Pancreas (tissue), 10 donors: Measurements from ENCODE around the gene RIMS1. TPM values are rescaled to one million over a fixed set of nuclear protein-coding genes. Genes with fewer than 3 reads are reported as not detected.

Source experiments
- ATAC-seq, 4 donors: fragments of 200-7000 bp; cut with Tn5 transposase; one replicate each; pipeline versions ENCODE4 v1.8.0 to v1.9.1; 2020; ENCODE audit warnings: mild to moderate bottlenecking in 4 of 4, moderate library complexity in 4 of 4
- DNase-seq, 6 donors: peaks; one replicate each; pipeline ENCODE4 v3.0.0-alpha.2; 2020
- FAIRE-seq: peaks from 2 replicates; lab custom pipeline; 2012; peaks lifted over from hg19 to GRCh38; lab: Jason Lieb, UNC
- H3K27ac ChIP-seq, 4 donors: fragments of 200-600 bp; sonication (generic); 1 replicate in 3 of 4; 2 replicates in 1 of 4; pipeline versions ENCODE4 v1.5.0 to v1.8.0; 2020
- H3K27me3 ChIP-seq, 4 donors: fragments of 200-600 bp; one replicate each; pipeline ENCODE4 v1.8.0; 2021
- H3K36me3 ChIP-seq, 3 donors: fragments of 200-600 bp; sonication (generic) in 1 of 3; one replicate each; pipeline versions ENCODE4 v1.5.0 to v1.8.0; 2020 to 2021
- H3K4me1 ChIP-seq, 3 donors: fragments of 200-600 bp; one replicate each; pipeline ENCODE4 v1.8.0; 2021
- H3K4me3 ChIP-seq, 4 donors: fragments of 200-600 bp; sonication (generic) in 2 of 4; one replicate each; pipeline versions ENCODE4 v1.5.0 to v1.8.0; 2020 to 2021
- H3K9me3 ChIP-seq, 4 donors: fragments of 200-600 bp; one replicate each; pipeline ENCODE4 v1.8.0; 2021
- CTCF ChIP-seq, 4 donors: fragments of 200-600 bp; sonication (generic) in 3 of 4; IDR thresholded peaks; one replicate each; pipeline versions ENCODE4 v1.5.0 to v1.8.0; 2021; ENCODE audit warnings: antibody characterized with exemption in 4 of 4
- WGBS, 2 donors: extraction: QIAGEN DNeasy Blood & Tissue Kit; methylation state at CpG; one replicate each; pipeline ENCODE4 v1.1.7; 2013; 5-methylcytosine and 5-hydroxymethylcytosine counted together
- intact Hi-C, 3 donors: fragments of 100-400 bp; cut with DNase I; formaldehyde crosslinking; loops; one replicate each; pipeline versions ENCODE4 v1.11.1 to v1.14.2; 2022
- polyA plus RNA-seq, 2 donors: library from polyadenylated mRNA; stranded (reverse); fragments of 200-250 nt; gene quantifications; one replicate each; pipeline ENCODE4 v1.2.3, GENCODE V29; 2013
- total RNA-seq, 6 donors: library from RNA; stranded (reverse); fragmentation: NEBNext Ultra II Directional in 4 of 6; extraction: Animal tissue kit (Norgen Biotek cat#: 25700) in 4 of 6; gene quantifications; one replicate each; pipeline versions ENCODE4 v1.2.1 to v1.2.4, GENCODE V29; 2021 to 2023
- donor health status: healthy with polysubstance abuse.
- donor health status: DM: no; HTN: no; CAD: no; lungs with moderate emphysema.
- donor health status: DM: no; HTN: no; CAD: no.
- donor health status: control.
- donor health status: control.
- donor health status: Bipolar disorder and iron deficiency.
- donor health status: DM: yes; HTN: yes; CAD: no.
- donor health status: DM: no; HTN: no; CAD: no.
- donor health status: DM: no; HTN: no; CAD: no.
- donor health status: DM: yes; HTN: yes; CAD: no.

RIMS1 gene
- total and polyA plus RNA-seq, 8 donors = 0.12 to 5.7 (median 3.7) TPM

DNA sequence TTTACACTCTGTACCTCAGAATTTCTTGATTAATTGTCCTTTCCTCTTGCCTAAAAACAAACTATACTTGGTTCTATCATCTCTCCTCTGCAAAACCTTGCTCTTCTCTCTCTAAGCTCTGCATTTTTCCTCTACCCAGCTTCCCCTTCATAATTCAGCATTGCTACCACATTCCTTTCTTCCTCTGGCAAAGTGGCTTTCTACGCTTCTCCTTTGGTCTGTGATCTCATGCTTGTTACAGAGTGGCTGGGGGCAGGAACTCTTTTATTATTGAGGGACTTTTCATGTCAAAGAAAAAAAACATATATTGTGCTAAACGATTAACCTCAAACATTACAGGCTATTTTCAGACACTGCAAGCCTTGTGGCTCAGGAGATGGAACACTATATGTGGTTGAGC, 402.2 kb downstream of the RIMS1 start:
- Histone ChIP-seq H3K27me3 (no peaks in the 10 kb centered on the region), H3K27ac (no peak overlapping the region), H3K4me1 (no peaks in the 10 kb centered on the region), H3K4me3 (no peak overlapping the region), H3K9me3 (no peaks in the 10 kb centered on the region), H3K36me3 (no peaks in the 10 kb centered on the region)
- intact Hi-C loops = no loop called here
- TF ChIP-seq CTCF (IDR thresholded peaks at IDR 0.05) = no peak
- no peak for FAIRE-seq
- WGBS, 2 donors = 68 to 77% methylated on average over 2 of the region's 2 CpGs
- DNase-seq = no peak
- ATAC-seq = no peak

DNA sequence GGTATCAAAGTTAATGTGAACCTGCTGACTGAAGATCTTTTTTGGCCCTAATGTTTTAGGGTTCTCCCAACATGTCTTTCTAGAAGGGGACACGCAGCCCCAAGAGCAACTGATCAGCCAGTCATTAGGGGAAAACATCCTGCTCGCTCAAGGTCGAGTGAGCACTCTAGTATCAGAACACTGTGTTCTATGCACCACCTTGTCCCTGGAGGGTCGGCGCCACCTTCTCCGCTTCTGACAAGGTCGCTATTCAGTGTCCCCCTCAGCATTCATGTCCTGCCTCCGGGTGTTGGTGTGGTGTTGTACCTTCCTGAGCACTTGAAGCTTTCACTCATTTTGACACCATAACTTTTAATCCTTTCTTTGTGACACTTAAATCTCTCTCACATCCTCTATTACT, 404.3 kb downstream of the RIMS1 start:
- DNase-seq (peak in 2 of 6 donors; percentile 16 to 32), ATAC-seq (no peak), FAIRE-seq (no peak)
- Histone ChIP-seq H3K36me3 (no peaks in the 10 kb centered on the region), H3K27me3 (no peaks in the 10 kb centered on the region), H3K27ac (no peak overlapping the region), H3K9me3 (no peaks in the 10 kb centered on the region), H3K4me1 (no peaks in the 10 kb centered on the region), H3K4me3 (no peak overlapping the region)
- intact Hi-C loops = no loop called here
- 87 to 88% methylated on average over 8 of the region's 8 CpGs for WGBS, 2 donors
- no peak for TF ChIP-seq CTCF (IDR thresholded peaks at IDR 0.05)

- TF ChIP-seq CTCF (IDR thresholded peaks at IDR 0.05) = no peak
- H3K4me1 ChIP-seq = no peaks in the 10 kb centered on the region
- no peak for FAIRE-seq
Observed at GRCh38 chr6:72296375-72296774, 410.0 kb downstream of the RIMS1 start.

GRCh38 chr6:72305971-72306370, 419.6 kb downstream of the RIMS1 start:
- no peak for TF ChIP-seq CTCF (IDR thresholded peaks at IDR 0.05)
- no peaks in the 10 kb centered on the region for H3K4me1 ChIP-seq
- no peak for ATAC-seq
- DNase-seq = no peak
- H3K4me3 ChIP-seq = no peak overlapping the region
- FAIRE-seq = no peak
- 26 to 34% methylated on average over 2 of the region's 2 CpGs for whole genome bisulfite sequencing, 2 donors
- intact Hi-C loops = no loop called here
- H3K27ac ChIP-seq = no peak overlapping the region
- no peaks in the 10 kb centered on the region for H3K9me3 ChIP-seq
- H3K27me3 ChIP-seq = no peaks in the 10 kb centered on the region
- no peaks in the 10 kb centered on the region for H3K36me3 ChIP-seq

More at GRCh38 chr6:72296375-72296774, 410.0 kb downstream of the RIMS1 start:
- no peak overlapping the region for H3K4me3 ChIP-seq
- intact Hi-C loops = no loop called here
- ATAC-seq (no peak), DNase-seq (no peak)
- H3K27ac ChIP-seq = no peak overlapping the region
- no peaks in the 10 kb centered on the region for H3K27me3 ChIP-seq
- H3K9me3 ChIP-seq = no peaks in the 10 kb centered on the region
- H3K36me3 ChIP-seq = no peaks in the 10 kb centered on the region

DNA sequence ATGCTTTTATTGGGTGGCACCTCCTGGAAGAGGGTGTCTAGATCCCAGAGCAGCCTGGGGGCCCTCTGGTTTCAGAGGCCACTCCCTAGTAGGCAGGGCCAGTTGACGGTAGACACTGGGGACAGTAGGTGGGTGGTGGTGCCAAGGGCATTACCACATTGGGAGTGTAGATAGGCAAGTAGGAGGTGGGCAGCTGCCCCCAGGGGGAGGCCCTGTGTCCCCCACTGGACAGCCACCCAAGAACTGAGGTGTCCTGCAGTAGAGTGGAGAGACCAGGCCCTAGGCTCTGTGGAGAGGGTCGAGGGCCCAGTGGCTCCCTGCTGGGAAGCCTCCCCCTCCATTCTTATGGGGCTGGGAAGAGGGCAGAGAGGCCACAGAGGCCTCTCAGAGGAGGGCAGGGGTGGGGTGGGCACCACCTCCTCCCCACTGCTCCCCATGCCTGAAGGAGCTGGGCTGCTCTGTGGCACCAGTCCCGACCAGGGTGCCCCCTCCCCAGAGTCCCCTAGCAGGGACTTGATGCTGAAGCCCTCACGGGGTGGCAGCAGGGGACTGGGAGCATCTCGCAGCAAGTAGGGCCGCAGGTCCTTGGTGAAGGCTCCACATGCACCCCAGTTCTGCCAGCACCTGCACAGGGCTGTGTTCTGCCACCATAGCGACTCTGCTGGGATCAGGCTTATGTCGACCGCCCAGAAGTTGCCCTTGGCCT, 430.5 kb downstream of the RIMS1 start:
- intact Hi-C loops = no loop called here
- 88 to 90% methylated on average over 9 of the region's 9 CpGs for whole genome bisulfite sequencing, 2 donors
- Histone ChIP-seq H3K9me3 (no peaks in the 10 kb centered on the region), H3K4me1 (no peaks in the 10 kb centered on the region), H3K27ac (no peak overlapping the region), H3K36me3 (no peaks in the 10 kb centered on the region), H3K4me3 (no peak overlapping the region), H3K27me3 (no peaks in the 10 kb centered on the region)
- FAIRE-seq = no peak
- DNase-seq = peak in 3 of 6 donors; percentile 9 to 38 (median 38)
- no peak for ATAC-seq
- TF ChIP-seq CTCF (IDR thresholded peaks at IDR 0.05) = no peak
